GM12864 (cell line): Measurements from ENCODE around the gene ANGEL2.
A peak's percentile ranks its signal among the peaks of the same experiment; 100 is the strongest.
"Not testable (repeated sequence)": the region's sequence is repeated elsewhere in the genome, so short reads cannot be mapped to it uniquely, and the experiment has no call there.

Experiments
- DNase-seq: peaks from one replicate; pipeline ENCODE4 v3.0.0-alpha.2; 2011; ENCODE audit warnings: low read depth
- H3K4me3 ChIP-seq: 2 replicates; pipeline ENCODE4 v1.5.1; 2011; ENCODE audit warnings: mild to moderate bottlenecking, low read depth, low read length, control low read depth
- TF ChIP-seq, protein P1 (sequence below): IDR thresholded peaks from 2 replicates; pipeline ENCODE4 v1.5.1; 2011; ENCODE audit warnings: low read depth, mild to moderate bottlenecking, moderate library complexity, low read length, control low read depth, inconsistent platforms; ENCODE audit errors: missing control alignments

The ANGEL2 gene

DNA sequence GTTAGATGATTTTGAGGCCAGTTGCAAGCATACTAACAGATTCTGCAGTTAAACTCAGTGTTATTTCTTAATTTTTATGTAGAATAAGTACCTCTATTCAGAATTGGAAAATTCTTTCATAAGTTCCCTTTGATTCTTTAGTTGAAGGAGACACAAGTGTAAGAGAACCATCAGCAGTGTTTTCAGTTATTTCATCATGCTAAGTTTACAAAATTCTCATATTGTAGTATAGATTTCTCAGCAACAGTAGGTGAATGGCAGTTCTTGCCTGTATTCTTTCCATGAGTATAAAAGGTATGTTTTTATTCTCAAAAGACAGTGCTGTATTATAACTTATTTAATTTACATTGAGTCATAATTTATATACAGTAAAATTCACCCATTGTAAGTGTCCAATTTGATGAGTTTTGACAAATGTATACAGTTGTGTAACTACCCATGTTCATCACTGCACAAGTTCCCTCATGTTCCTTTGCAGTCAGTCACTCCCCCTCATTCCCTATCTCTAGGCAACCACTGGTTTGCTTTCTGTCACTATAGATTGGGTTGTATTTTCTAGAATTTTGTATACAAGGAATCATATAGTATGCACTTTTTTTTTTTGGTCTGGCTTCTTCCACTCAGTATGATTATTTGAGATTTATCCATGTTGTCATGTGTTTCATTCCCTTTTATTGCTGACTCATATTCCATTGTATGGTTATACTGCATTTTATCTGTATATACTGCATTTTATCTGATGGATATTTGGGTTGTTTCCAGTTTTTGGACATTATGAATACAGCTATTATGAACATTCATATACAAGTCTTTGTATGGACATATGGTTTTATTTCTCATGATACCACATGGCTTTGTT, 39.3 kb upstream of the ANGEL2 start:
- no peak overlapping the region for H3K4me3 ChIP-seq
- TF ChIP-seq, protein P1, sequence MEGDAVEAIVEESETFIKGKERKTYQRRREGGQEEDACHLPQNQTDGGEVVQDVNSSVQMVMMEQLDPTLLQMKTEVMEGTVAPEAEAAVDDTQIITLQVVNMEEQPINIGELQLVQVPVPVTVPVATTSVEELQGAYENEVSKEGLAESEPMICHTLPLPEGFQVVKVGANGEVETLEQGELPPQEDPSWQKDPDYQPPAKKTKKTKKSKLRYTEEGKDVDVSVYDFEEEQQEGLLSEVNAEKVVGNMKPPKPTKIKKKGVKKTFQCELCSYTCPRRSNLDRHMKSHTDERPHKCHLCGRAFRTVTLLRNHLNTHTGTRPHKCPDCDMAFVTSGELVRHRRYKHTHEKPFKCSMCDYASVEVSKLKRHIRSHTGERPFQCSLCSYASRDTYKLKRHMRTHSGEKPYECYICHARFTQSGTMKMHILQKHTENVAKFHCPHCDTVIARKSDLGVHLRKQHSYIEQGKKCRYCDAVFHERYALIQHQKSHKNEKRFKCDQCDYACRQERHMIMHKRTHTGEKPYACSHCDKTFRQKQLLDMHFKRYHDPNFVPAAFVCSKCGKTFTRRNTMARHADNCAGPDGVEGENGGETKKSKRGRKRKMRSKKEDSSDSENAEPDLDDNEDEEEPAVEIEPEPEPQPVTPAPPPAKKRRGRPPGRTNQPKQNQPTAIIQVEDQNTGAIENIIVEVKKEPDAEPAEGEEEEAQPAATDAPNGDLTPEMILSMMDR: no peak
- no peak for DNase-seq

DNA sequence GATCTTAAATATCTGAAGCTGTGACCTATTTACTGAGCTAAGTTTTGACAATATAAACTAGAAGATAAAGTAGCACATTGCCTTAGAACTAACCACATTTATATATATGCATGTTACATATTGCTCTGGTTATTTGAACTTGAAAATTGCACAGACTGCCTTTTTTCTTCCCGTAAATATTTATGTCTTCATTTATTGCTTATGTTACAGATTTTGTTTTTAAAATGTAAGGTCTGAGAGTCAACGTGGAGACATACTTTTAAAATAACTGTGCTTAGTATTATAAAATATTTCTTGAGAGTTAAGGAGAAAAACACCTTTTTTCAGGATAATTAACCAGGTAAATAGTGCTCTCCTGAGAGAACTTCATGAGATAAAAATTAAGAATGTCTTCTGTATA, 38.5 kb upstream of the ANGEL2 start:
- no peak for DNase-seq
- no peak overlapping the region for H3K4me3 ChIP-seq
- TF ChIP-seq, protein P1: no peak

DNA sequence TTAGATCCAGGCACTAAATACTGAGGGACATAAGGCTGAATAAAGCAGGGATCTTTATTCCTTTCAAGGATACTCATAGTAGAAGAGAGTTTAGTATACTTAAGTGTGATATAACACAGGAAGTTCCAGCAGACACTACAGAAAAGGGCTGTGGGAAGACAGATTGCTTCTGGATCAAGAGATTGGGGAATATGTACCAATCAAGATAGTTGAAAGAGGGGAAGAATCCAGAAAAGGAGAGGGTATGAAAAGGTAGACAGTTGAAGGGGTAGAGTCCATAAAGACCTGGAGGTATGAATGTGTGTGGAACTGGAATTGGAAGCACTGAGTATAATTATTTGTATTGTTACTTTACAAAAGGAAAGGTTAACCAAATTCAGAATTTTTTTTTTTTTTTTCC, 37.8 kb upstream of the ANGEL2 start:
- no peak overlapping the region for H3K4me3 ChIP-seq
- TF ChIP-seq, protein P1: no peak
- no peak for DNase-seq

DNA sequence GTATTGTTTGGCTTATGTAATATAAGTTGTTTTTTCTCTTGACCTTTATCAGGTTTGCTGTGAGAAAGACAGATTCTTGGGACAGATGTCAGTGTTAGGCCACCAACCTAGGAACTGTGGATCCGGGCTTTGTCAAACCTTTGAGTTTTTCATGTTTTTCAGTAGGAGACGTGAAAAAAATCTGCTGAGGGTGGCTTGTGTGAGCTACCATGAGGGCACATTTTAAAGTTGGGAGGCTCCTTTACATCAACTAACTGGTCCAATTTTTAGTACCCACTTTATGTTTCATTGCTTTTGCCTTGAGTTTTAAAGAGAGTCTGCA, 36.2 kb upstream of the ANGEL2 start:
- DNase-seq: no peak
- TF ChIP-seq, protein P1: no peak
- peak overlapping the region; percentile 89 for H3K4me3 ChIP-seq

DNA sequence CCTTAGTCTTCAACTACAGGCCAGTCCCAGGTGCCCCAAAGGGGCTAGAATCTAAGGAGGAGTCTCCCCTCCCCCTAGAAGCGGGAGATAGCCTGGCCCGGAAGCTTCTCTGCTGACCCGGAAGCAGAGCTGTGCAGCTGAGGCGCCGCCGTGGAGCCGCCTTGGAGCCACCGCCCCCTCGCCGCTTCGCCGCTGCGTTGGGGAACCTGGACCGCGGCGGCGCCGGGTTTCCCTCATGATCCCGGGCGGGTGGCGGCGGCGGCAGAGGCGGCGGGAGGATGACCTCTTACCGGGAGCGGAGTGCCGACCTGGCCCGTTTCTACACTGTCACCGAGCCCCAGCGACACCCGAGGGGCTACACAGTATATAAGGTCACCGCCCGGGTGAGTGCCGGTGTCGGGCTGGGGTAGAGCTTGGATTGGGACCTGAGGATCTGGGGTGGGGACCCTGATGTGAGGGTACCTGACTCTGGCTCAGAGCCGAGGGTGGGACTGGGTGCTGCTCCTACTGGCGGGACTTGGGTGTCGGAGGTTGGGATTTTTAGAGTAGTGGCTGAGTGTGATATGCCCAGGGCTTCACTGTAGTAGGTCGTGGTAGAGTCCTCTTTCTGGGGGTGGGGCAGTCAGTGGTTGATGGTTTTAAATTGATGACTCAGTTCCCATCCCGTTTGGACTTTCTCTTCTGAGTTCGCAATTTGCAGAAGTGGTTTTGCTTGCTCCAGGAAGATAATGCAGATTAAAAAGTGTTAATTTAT, 35.6 kb upstream of the ANGEL2 start, which contains the start of gene RPS6KC1:
Gene RPS6KC1 (plus strand): TSS at position 115 of the 754 bp plus-strand sequence. CDS start 164 bp downstream, at position 279.
- peak; percentile 48 for DNase-seq
- H3K4me3 ChIP-seq: peak within 1 kb of the TSS; percentile 89
- TF ChIP-seq, protein P1: peak; percentile 16

DNA sequence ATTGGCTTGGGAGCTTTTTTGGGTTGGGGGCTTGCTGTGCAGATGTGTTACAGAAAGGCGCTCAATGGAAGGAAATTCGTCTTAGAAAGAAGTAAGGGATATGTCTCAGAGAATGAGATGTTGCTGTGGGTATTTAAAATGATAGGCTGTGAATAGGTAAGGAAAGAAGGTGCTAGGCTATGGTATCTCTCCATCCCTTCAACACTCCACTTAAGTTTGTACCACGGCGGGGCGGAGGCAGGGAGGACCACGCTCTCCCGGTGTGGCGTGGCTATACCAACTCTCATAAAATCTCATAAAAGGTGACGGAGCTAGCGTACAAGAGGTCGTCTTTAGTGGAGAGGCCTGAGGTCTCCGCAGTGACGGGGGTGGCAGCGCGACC, 35.1 kb upstream of the ANGEL2 start:
- peak overlapping the region; percentile 89 for H3K4me3 ChIP-seq
- TF ChIP-seq, protein P1: no peak
- no peak for DNase-seq

DNA sequence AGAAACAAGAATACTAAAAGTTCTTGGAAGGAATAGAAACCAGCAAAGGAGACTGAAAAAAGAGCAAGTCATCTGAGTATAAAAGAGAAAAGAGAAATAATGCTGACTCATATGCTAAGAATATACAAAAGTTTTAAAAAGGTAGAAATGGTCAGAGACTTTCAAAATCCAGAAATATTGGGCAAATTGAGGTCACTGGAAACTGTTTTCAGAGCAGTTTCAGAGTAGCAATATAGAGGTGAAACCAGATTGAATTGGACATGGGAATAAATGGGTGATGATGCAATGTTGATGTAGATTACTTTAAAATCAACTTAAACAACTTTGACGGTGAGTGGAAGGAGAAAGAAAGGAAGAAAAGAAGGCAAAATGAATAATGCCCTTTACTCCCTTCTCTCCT, 33.6 kb upstream of the ANGEL2 start:
- DNase-seq: no peak
- TF ChIP-seq, protein P1: no peak

DNA sequence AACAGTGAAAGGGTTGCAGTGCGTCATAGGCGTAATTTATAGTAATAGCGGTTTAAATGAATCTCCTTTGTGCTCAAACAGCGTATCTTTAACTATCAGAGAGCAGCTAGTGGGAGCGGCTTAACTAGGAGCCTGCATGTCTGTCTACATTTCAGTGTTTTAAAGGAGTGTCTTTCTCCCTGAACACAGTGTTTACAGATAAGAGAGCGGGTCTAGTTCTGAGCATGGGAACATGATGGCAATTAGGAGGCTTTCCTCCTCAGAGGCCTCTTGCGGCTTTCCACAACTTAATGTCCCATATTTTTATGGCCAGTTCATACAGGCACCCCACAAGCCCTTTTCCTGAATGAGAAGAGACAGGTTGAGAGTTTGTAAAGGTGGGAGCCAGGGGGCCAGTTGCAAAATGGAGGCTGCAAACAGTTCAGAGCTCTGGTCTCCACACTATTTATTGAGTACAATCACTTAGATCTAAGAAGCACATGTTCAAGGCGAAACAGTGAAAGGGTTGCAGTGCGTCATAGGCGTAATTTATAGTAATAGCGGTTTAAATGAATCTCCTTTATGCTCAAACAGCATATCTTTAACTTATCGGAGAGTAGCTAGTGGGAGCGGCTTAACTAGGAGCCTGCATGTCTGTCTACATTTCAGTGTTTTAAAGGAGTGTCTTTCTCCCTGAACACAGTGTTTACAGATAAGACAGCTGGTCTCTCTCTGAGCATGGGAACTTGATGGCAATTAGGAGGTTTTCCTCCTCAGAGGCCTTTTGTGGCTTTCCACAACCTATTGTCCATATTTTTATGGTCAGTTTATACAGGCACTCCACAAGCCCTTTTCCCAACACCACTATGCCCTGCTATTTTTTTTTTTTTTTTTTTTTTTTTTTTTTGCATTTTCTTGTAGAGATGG, 29.9 kb upstream of the ANGEL2 start:
- H3K4me3 ChIP-seq, DNase-seq: not testable (repeated sequence)

More for the DNA sequence above, 33.6 kb upstream of the ANGEL2 start:
- H3K4me3 ChIP-seq: no peak overlapping the region
